Transverse colon (tissue), 4 donors: ENCODE measurements around the gene ARHGEF16. TPM values are rescaled to one million over a fixed set of nuclear protein-coding genes. Genes with fewer than 3 reads are reported as not detected.

Experiments
- DNase-seq: peaks from one replicate; pipeline ENCODE4 v3.0.0-alpha.2; 2019
- H3K27ac ChIP-seq, 4 donors: fragments of 200-600 bp; sonication (generic); 2 replicates each; pipeline ENCODE4 v1.5.1; 2016 to 2018; ENCODE audit warnings: inconsistent platforms in 4 of 4
- H3K27me3 ChIP-seq: fragments of 200-600 bp; sonication (generic); 2 replicates; pipeline ENCODE4 v1.5.1; 2017; ENCODE audit warnings: inconsistent platforms
- H3K36me3 ChIP-seq, 4 donors: fragments of 200-600 bp; sonication (generic); 2 replicates each; pipeline ENCODE4 v1.5.1; 2017 to 2019; ENCODE audit warnings: inconsistent platforms in 4 of 4
- H3K4me1 ChIP-seq, 4 donors: fragments of 200-600 bp; sonication (generic); 2 replicates each; pipeline ENCODE4 v1.5.1; 2017 to 2020; ENCODE audit warnings: inconsistent platforms in 4 of 4
- H3K4me3 ChIP-seq, 4 donors: fragments of 200-600 bp; sonication (generic); 1 replicate in 1 of 4; 2 replicates in 3 of 4; pipeline versions ENCODE4 v1.5.1 to v1.6.1; 2017 to 2019; ENCODE audit warnings: inconsistent platforms in 4 of 4
- H3K9me3 ChIP-seq, 2 donors: fragments of 200-600 bp; sonication (generic); 2 replicates each; pipeline ENCODE4 v1.5.1; 2017 to 2019; ENCODE audit warnings: inconsistent platforms in 2 of 2
- CTCF ChIP-seq, 5 experiments: fragments of 200-600 bp in 3 of 5; fragments of 450-650 bp in 2 of 5; sonication (generic) in 3 of 5; IDR thresholded peaks; 1 replicate in 2 of 5; 2 replicates in 3 of 5; pipeline ENCODE4 v1.5.1; 2016 to 2017; ENCODE audit warnings: antibody characterized with exemption in 5 of 5, inconsistent platforms in 3 of 5, mild to moderate bottlenecking in 2 of 5, moderate library complexity in 1 of 5
- EP300 ChIP-seq: sonication (generic); formaldehyde crosslinking; IDR thresholded peaks from one replicate; pipeline ENCODE4 v1.6.1; 2017; ENCODE audit warnings: antibody characterized with exemption, low read depth
- POLR2A ChIP-seq: fragments of 450-650 bp; IDR thresholded peaks from one replicate; pipeline ENCODE4 v1.6.1; 2016; ENCODE audit warnings: antibody characterized with exemption, mild to moderate bottlenecking, moderate library complexity
- POLR2AphosphoS5 ChIP-seq, 3 donors: sonication (generic); formaldehyde crosslinking; IDR thresholded peaks; one replicate each; pipeline ENCODE4 v1.6.1; 2016; ENCODE audit warnings: antibody characterized with exemption in 3 of 3
- WGBS, 2 donors: methylation state at CpG; one replicate each; pipeline ENCODE4 v1.1.5; 2018; ENCODE audit warnings: low coverage in 1 of 2; 5-methylcytosine and 5-hydroxymethylcytosine counted together
- in situ Hi-C, 4 donors: fragments of 200-750 bp; cut with MboI; loops; one replicate each; pipeline versions ENCODE4 v1.15.0 to v1.15.1; 2017; ENCODE audit warnings: low sequenced_read_pairs in 3 of 4, low pct_ligation_motif_present in 1 of 4, low pct_unique_long_range_greater_than_20kb in 1 of 4
- intact Hi-C: fragments of 100-400 bp; cut with DNase I; formaldehyde crosslinking; loops from one replicate; pipeline ENCODE4 v1.15.1; 2023; ENCODE audit warnings: low total_unique reads
- total RNA-seq, 4 donors: library from RNA; depleted of rRNA; stranded (reverse); fragments of >200 nt; gene quantifications; one replicate each; pipeline ENCODE4 v1.1.0, GENCODE V29; 2016

ARHGEF16 gene
- total RNA-seq, 4 donors from 2014 or later = 104 to 240 (median 145) TPM

GRCh38 chr1:3429766-3430165 is 24.7 kb upstream of the ARHGEF16 start:
- Histone ChIP-seq H3K36me3 (no peaks in the 10 kb centered on the region), H3K9me3 (no peaks in the 10 kb centered on the region), H3K27ac (no peak overlapping the region), H3K4me3 (no peak overlapping the region), H3K4me1 (peaks cover 0 to 1% (median under 1%) of the 10 kb centered on the region in 4 donors), H3K27me3 (no peaks in the 10 kb centered on the region)
- DNase-seq = no peak
- intact Hi-C loops (no loop called here), in situ Hi-C loops (loop anchor here in 2 of 4 donors (25.0 kb wide), 2 partner anchors 417 to 592 kb away; partner anchors contain the start of gene ACTRT2 (in 2 of the 2))
- 77% methylated on average over 16 of the region's 16 CpGs; no CpG with 5 or more reads in 1 of the 2 donors for WGBS, 2 donors
- TF ChIP-seq CTCF (IDR thresholded peaks at IDR 0.05) (no peak), POLR2A (no peak)

GRCh38 chr1:3430406-3430805 is 24.1 kb upstream of the ARHGEF16 start:
- in situ Hi-C loops = loop anchor here in 2 of 4 donors (25.0 kb wide), 2 partner anchors 418 to 593 kb away; partner anchors contain the start of gene ACTRT2 (in 2 of the 2)
- Histone ChIP-seq H3K9me3 (no peaks in the 10 kb centered on the region), H3K36me3 (no peaks in the 10 kb centered on the region), H3K4me3 (no peak overlapping the region), H3K4me1 (no peaks in the 10 kb centered on the region), H3K27ac (no peak overlapping the region), H3K27me3 (no peaks in the 10 kb centered on the region)
- DNase-seq = no peak
- WGBS, 2 donors = 87% methylated on average over 19 of the region's 19 CpGs; no CpG with 5 or more reads in 1 of the 2 donors
- intact Hi-C loops = no loop called here
- TF ChIP-seq EP300 (no peak), POLR2AphosphoS5 (IDR thresholded peaks at IDR 0.05) (no peak)

GRCh38 chr1:3430820-3431219 is 23.6 kb upstream of the ARHGEF16 start:
- no peak for DNase-seq
- TF ChIP-seq CTCF (IDR thresholded peaks at IDR 0.05) (no peak), EP300 (no peak), POLR2AphosphoS5 (IDR thresholded peaks at IDR 0.05) (no peak)
- Histone ChIP-seq H3K4me1 (no peaks in the 10 kb centered on the region), H3K27me3 (no peaks in the 10 kb centered on the region), H3K36me3 (no peaks in the 10 kb centered on the region), H3K9me3 (no peaks in the 10 kb centered on the region), H3K4me3 (no peak overlapping the region), H3K27ac (no peak overlapping the region)
- intact Hi-C loops = no loop called here
- WGBS, 2 donors = 89% methylated on average over 22 of the region's 22 CpGs; no CpG with 5 or more reads in 1 of the 2 donors
- in situ Hi-C loops = loop anchor here in 2 of 4 donors (25.0 kb wide), 2 partner anchors 419 to 594 kb away; partner anchors contain the start of gene ACTRT2 (in 2 of the 2)

GRCh38 chr1:3431266-3431665 is 23.2 kb upstream of the ARHGEF16 start:
- Histone ChIP-seq H3K4me3 (no peak overlapping the region), H3K4me1 (no peaks in the 10 kb centered on the region), H3K27ac (no peak overlapping the region), H3K9me3 (no peaks in the 10 kb centered on the region), H3K36me3 (no peaks in the 10 kb centered on the region), H3K27me3 (no peaks in the 10 kb centered on the region)
- 58% methylated on average over 3 of the region's 12 CpGs; no CpG with 5 or more reads in 1 of the 2 donors for WGBS, 2 donors
- DNase-seq = no peak
- TF ChIP-seq POLR2AphosphoS5 (IDR thresholded peaks at IDR 0.05) (no peak), EP300 (no peak), POLR2A (no peak), CTCF (IDR thresholded peaks at IDR 0.05) (no peak)
- in situ Hi-C loops = loop anchor here in 2 of 4 donors (25.0 kb wide), 2 partner anchors 419 to 594 kb away; partner anchors contain the start of gene ACTRT2 (in 2 of the 2)
- intact Hi-C loops = no loop called here

- Histone ChIP-seq H3K36me3 (no peaks in the 10 kb centered on the region), H3K4me3 (no peak overlapping the region), H3K4me1 (no peaks in the 10 kb centered on the region), H3K27ac (no peak overlapping the region), H3K9me3 (no peaks in the 10 kb centered on the region), H3K27me3 (no peaks in the 10 kb centered on the region)
- TF ChIP-seq EP300 (no peak), POLR2AphosphoS5 (IDR thresholded peaks at IDR 0.05) (no peak), CTCF (IDR thresholded peaks at IDR 0.05) (no peak), POLR2A (no peak)
- no peak for DNase-seq
- in situ Hi-C loops (loop anchor here in 2 of 4 donors (25.0 kb wide), 2 partner anchors 419 to 594 kb away; partner anchors contain the start of gene ACTRT2 (in 2 of the 2)), intact Hi-C loops (no loop called here)
- WGBS, 2 donors = 84 to 91% methylated on average over 4 to 17 of the region's 17 CpGs
These were observed 22.8 kb upstream of the ARHGEF16 start for GRCh38 chr1:3431686-3432085.
